Thyroid gland (tissue), 4 donors: ENCODE data around the gene CDC42BPA.

ENCODE experiments used
- CTCF ChIP-seq, 6 experiments: fragments of 200-600 bp in 3 of 6; fragments of 450-650 bp in 3 of 6; sonication (generic) in 3 of 6; IDR thresholded peaks; one replicate each; pipeline ENCODE4 v1.5.1; 2016 to 2019; ENCODE audit warnings: antibody characterized with exemption in 6 of 6, mild to moderate bottlenecking in 2 of 6, inconsistent platforms in 1 of 6, moderate library complexity in 1 of 6
- POLR2A ChIP-seq, 2 donors: fragments of 450-650 bp; IDR thresholded peaks; one replicate each; pipeline ENCODE4 v1.6.1; 2017; ENCODE audit warnings: antibody characterized with exemption in 2 of 2, mild to moderate bottlenecking in 2 of 2, moderate library complexity in 1 of 2

DNA sequence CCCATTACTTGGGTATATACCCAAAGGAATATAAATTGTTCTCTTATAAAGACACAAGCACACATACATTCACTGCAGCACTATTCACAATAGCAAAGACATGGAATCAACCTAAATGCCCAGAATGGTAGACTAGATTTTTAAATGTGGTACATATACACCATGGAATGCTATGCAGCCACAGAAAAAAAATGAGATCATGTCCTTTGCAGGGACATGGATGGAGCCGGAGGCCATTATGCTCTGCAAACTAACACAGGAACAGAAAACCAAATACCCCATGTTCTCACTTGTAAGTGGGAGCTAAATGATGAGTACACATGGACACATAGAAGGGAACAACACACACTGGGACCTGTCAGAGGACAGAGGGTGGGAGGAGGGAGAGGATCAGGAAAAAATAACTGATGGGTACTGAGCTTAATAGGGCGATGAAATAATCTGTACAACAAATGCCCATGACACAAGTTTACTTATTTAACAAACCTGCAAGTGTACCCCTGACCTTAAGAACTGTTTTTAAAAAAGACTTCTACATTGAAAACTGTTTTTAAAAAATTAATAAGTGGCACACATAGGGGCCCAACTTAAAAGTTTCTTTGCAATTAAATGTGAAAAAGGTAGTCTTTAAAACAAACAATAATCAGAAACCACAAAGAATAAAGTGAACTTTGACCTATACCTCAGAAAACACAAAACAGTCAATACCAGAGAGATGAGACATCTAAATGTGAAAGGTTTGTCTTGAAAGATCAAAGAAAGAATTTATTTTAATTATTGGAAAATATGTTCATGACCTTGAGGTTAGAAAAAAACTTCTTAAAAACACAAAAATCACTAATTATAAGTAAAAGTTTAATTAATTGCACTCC lies 75.2 kb downstream of the CDC42BPA start:
- no peak for TF ChIP-seq CTCF (IDR thresholded peaks at IDR 0.05)
- TF ChIP-seq POLR2A (IDR thresholded peaks at IDR 0.05), result no peak
